A673 (cell line): ENCODE measurements around the gene ASNS. TPM values are rescaled to one million over a fixed set of nuclear protein-coding genes. Genes with fewer than 3 reads are reported as not detected.
"Not testable (repeated sequence)": the region's sequence is repeated elsewhere in the genome, so short reads cannot be mapped to it uniquely, and the experiment has no call there.

ENCODE experiments used
- Bru-seq: library from RNA; stranded (reverse); fragments of 400-500 nt; gene quantifications from one replicate; lab custom pipeline; 2021; lab: Mats Ljungman, UMichigan
- BruChase-seq, 2 experiments: library from RNA; stranded (reverse); fragments of 400-500 nt; gene quantifications; one replicate each; lab custom pipeline; 2021; lab: Mats Ljungman, UMichigan
- BruUV-seq: library from RNA; stranded (reverse); fragments of 400-500 nt; replicated peaks from 2 replicates; lab custom pipeline; 2021; lab: Mats Ljungman, UMichigan
- CTCF ChIA-PET: fragments of 300-600 bp; sonication (Branson Sonifier 250); formaldehyde crosslinking; loops from one replicate; lab custom pipeline; 2022; ENCODE audit warnings: antibody characterized with exemption; lab: Charles Lee
- POLR2A ChIA-PET: fragments of 300-600 bp; sonication (Branson Sonifier 250); formaldehyde crosslinking; loops from one replicate; lab custom pipeline; 2022; ENCODE audit warnings: antibody characterized with exemption; ENCODE audit not compliant: low non-redundant PET; lab: Charles Lee
- DNase-seq: peaks from one replicate; pipeline ENCODE4 v3.0.0-alpha.2; 2015; ENCODE audit warnings: low spot score
- H3K27ac ChIP-seq: fragments of 200-600 bp; sonication (generic); 2 replicates; pipeline ENCODE4 v1.5.1; 2016; ENCODE audit warnings: mixed run types, low read depth, mild to moderate bottlenecking, mixed read lengths, antibody characterized with exemption, low read length; ENCODE audit not compliant: poor library complexity, severe bottlenecking
- H3K27me3 ChIP-seq: fragments of 200-600 bp; sonication (generic); replicated peaks from 2 replicates; pipeline ENCODE4 v1.6.1; 2017; ENCODE audit warnings: mixed run types, low read depth, mild to moderate bottlenecking, mixed read lengths, antibody characterized with exemption, low read length; ENCODE audit not compliant: insufficient read depth, poor library complexity
- H3K36me3 ChIP-seq: fragments of 200-600 bp; sonication (generic); 2 replicates; pipeline ENCODE4 v1.6.1; 2016; ENCODE audit warnings: mixed run types, mild to moderate bottlenecking, mixed read lengths, antibody characterized with exemption, low read length; ENCODE audit not compliant: insufficient read depth, poor library complexity, severe bottlenecking
- H3K4me1 ChIP-seq: fragments of 200-600 bp; sonication (generic); 2 replicates; pipeline ENCODE4 v1.6.1; 2017; ENCODE audit warnings: mixed run types, mild to moderate bottlenecking, mixed read lengths, antibody characterized with exemption, low read length; ENCODE audit not compliant: insufficient read depth, poor library complexity, severe bottlenecking
- H3K4me3 ChIP-seq: fragments of 200-600 bp; sonication (generic); 2 replicates; pipeline ENCODE4 v1.5.1; 2016; ENCODE audit warnings: low read depth, mixed run types, mild to moderate bottlenecking, mixed read lengths, low read length; ENCODE audit not compliant: poor library complexity, severe bottlenecking
- H3K9me3 ChIP-seq: fragments of 200-600 bp; sonication (generic); 2 replicates; pipeline ENCODE4 v1.6.1; 2016; ENCODE audit warnings: mixed run types, low read depth, mild to moderate bottlenecking, mixed read lengths, antibody characterized with exemption, low read length; ENCODE audit not compliant: poor library complexity, severe bottlenecking
- CTCF ChIP-seq: fragments of 300-800, 200-600 bp; sonication (generic); conservative IDR thresholded peaks from 2 replicates; pipeline ENCODE4 v1.5.1; 2017; ENCODE audit warnings: low read depth, mild to moderate bottlenecking, antibody characterized with exemption, low read length, moderate library complexity, mixed read lengths
- EZH2 ChIP-seq: fragments of 200-600 bp; sonication (generic); IDR thresholded peaks from 2 replicates; pipeline ENCODE4 v1.6.1; 2017; ENCODE audit warnings: borderline replicate concordance, low read depth, mild to moderate bottlenecking, mixed read lengths, antibody characterized with exemption, low read length; ENCODE audit not compliant: poor library complexity, severe bottlenecking
- intact Hi-C: fragments of 100-400 bp; cut with micrococcal nuclease; formaldehyde crosslinking; loops from one replicate; pipeline ENCODE4 v1.10.0; 2022; ENCODE audit not compliant: unreplicated experiment
- long read RNA-seq: library from polyadenylated mRNA; stranded (forward); transcript quantifications from one replicate; pipeline ENCODE4 v2.0.0, GENCODE V29; 2022
- total RNA-seq: library from RNA; stranded (reverse); gene quantifications from 2 replicates; pipeline ENCODE4 v1.2.3, GENCODE V29; 2021

The ASNS gene
- total RNA-seq (104 and 184 TPM in 2 replicates), Bru-seq, nascent RNA (percentile 68 among the genes with signal in this experiment), BruChase-seq, experiment 1, labeled RNA remaining after a 2-hour chase (percentile 82 among the genes with signal in this experiment), BruChase-seq, experiment 2, labeled RNA remaining after a 6-hour chase (percentile 80 among the genes with signal in this experiment)
- long read RNA-seq, transcript ASNS-202 (13 exons, 1,994 nt), result major isoform, 207 of 364 reads
- long read RNA-seq, partial matches to known transcripts, result 145 of 364 reads
- long read RNA-seq, other reads (novel, unspliced or antisense), result 4 of 364 reads

GRCh38 chr7:97872025-97872669 is at the start of gene ASNS:
Gene ASNS, minus strand, starts transcription at chr7:97872408. Its CDS starts 3,252 bp downstream, at chr7:97869156.
- H3K27me3 ChIP-seq, result no peaks in the 10 kb centered on the region
- DNase-seq, result peak; percentile 96
- intact Hi-C loops, result no loop called here
- ChIA-PET POLR2A (interaction anchor here (0.6 to 0.7 kb wide), 3 partner anchors 9 to 1784 kb away, joined by 4 read pairs; no protein-coding TSS in a partner anchor), CTCF (no interaction called here)
- no peak for TF ChIP-seq CTCF
- TF ChIP-seq EZH2, result no peak
- H3K4me3 ChIP-seq, result peak within 1 kb of the TSS; percentile 73
- H3K36me3 ChIP-seq, result peaks cover 24% of the 10 kb centered on the region
- peak within 1 kb of the TSS; percentile 91 for H3K27ac ChIP-seq
- peaks cover 15% of the 10 kb centered on the region for H3K4me1 ChIP-seq
- H3K9me3 ChIP-seq, result no peaks in the 10 kb centered on the region
- no TSS peak for BruUV-seq

- H3K27ac ChIP-seq, H3K27me3 ChIP-seq, H3K9me3 ChIP-seq, H3K36me3 ChIP-seq, DNase-seq, H3K4me1 ChIP-seq, POLR2A ChIA-PET, BruUV-seq, H3K4me3 ChIP-seq, CTCF ChIA-PET, intact Hi-C loops: not testable (repeated sequence)
Observed at GRCh38 chr7:97921254-97921653, 49.0 kb upstream of the ASNS start.

- H3K36me3 ChIP-seq, CTCF ChIA-PET, H3K4me3 ChIP-seq, POLR2A ChIA-PET, BruUV-seq, H3K9me3 ChIP-seq, H3K27me3 ChIP-seq, intact Hi-C loops, DNase-seq, H3K27ac ChIP-seq, H3K4me1 ChIP-seq: not testable (repeated sequence)
Observed at GRCh38 chr7:97915267-97915666, 43.1 kb upstream of the ASNS start.

GRCh38 chr7:97912294-97912693 is 40.1 kb upstream of the ASNS start:
- DNase-seq, POLR2A ChIA-PET, CTCF ChIA-PET, H3K27me3 ChIP-seq, H3K36me3 ChIP-seq, BruUV-seq, H3K27ac ChIP-seq, intact Hi-C loops, H3K9me3 ChIP-seq, H3K4me3 ChIP-seq, H3K4me1 ChIP-seq: not testable (repeated sequence)

- not testable (repeated sequence) for BruUV-seq
Observed at GRCh38 chr7:97896893-97897292, 24.7 kb upstream of the ASNS start.

GRCh38 chr7:97891721-97892120 is 19.5 kb upstream of the ASNS start:
- H3K4me1 ChIP-seq, intact Hi-C loops, H3K4me3 ChIP-seq, H3K27ac ChIP-seq, H3K36me3 ChIP-seq, H3K9me3 ChIP-seq, BruUV-seq, DNase-seq, H3K27me3 ChIP-seq, POLR2A ChIA-PET, CTCF ChIA-PET: not testable (repeated sequence)

More at GRCh38 chr7:97896893-97897292, 24.7 kb upstream of the ASNS start:
- H3K4me3 ChIP-seq, DNase-seq, H3K27ac ChIP-seq, H3K27me3 ChIP-seq, intact Hi-C loops, H3K36me3 ChIP-seq, H3K4me1 ChIP-seq, CTCF ChIA-PET, H3K9me3 ChIP-seq, POLR2A ChIA-PET: not testable (repeated sequence)
